GM18951 (cell line): ENCODE data around the gene PCBD1.

Experiments
- POLR2A ChIP-seq: IDR thresholded peaks from 4 replicates; pipeline ENCODE4 v1.6.1; 2011; ENCODE audit warnings: mild to moderate bottlenecking; ENCODE audit not compliant: insufficient read length, insufficient read depth; ENCODE audit errors: extremely low read depth
- in situ Hi-C: fragments of 300-500 bp; cut with MboI; formaldehyde crosslinking; loops from one replicate; pipeline ENCODE4 v1.12.0; 2022; ENCODE audit warnings: low sequenced_read_pairs, mixed read lengths, inconsistent platforms; ENCODE audit not compliant: unreplicated experiment

The PCBD1 gene

DNA sequence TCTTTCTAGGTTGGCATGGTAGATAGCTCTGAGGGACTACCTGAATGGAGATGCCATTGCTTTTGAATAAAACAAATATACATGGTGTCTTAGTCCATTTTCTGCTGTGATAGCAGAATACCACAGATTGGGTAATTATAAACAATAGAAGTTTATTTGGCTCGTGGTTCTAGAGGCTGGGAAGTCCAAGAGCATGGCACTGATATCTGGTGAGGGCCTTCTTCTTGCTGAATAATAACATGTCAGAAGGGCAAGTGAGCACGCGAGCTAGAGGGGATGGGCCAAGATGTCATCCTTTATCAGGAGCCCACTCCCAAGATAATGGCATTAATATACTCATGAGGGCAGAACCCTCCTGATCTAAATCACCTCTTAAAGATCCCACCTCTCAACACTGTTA, 50.7 kb downstream of the PCBD1 start:
- in situ Hi-C loops: no loop called here
- no peak for TF ChIP-seq POLR2A

GRCh38 chr10:70836319-70836718, 52.0 kb downstream of the PCBD1 start:
- no peak for TF ChIP-seq POLR2A
- in situ Hi-C loops: no loop called here

- TF ChIP-seq POLR2A: no peak
- in situ Hi-C loops: no loop called here
Observed at GRCh38 chr10:70834441-70835151, 53.8 kb downstream of the PCBD1 start.

DNA sequence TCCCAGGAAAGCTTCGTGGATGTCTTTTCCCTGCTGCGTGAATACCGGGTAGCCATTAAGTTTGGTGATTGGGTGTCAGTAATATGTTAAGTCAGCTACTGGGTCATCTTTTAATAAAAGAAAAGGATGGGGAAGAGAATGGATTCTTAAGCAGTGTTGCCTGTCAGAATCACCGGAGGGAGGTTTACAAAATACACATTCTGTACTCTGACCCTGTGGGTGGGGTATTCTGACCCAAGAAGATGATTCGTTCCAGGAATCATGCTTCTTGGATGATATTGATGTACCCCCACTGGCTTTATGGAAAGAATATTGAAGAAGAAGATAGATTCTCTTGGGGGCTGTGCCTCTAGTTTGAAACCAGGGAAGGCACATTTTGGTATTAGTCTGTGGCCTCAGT, 54.3 kb downstream of the PCBD1 start:
- in situ Hi-C loops: no loop called here
- TF ChIP-seq POLR2A: no peak

GRCh38 chr10:70833601-70834000, 54.8 kb downstream of the PCBD1 start:
- in situ Hi-C loops: no loop called here
- no peak for TF ChIP-seq POLR2A
